ENCODE measurements around the gene AFMID.

Gene AFMID

GRCh38 chr17:78256707-78257591, 69.8 kb downstream of the AFMID start:
- DNase-seq (ENCODE audit: extremely low spot score): no peak
- TF ChIP-seq CTCF (IDR thresholded peaks at IDR 0.05; ENCODE audit: control extremely low read depth, extremely low read depth, low read depth, missing control alignments): no peak
- ChIA-PET CTCF (interaction anchor here (1.0 to 4.5 kb wide), 10 partner anchors 11 to 172 kb away, joined by 3 to 19 read pairs (median 5); partner anchors contain the start of gene TMC8), POLR2A (interaction anchor here (1.1 kb wide), 1 partner anchor 299 kb away, joined by 3 read pairs; the partner anchor contains the start of gene TNRC6C)
